HEK293T (cell line): ENCODE results near the gene DNAH1.

Experiments used
- ARNT ChIP-seq: fragments of 450-650 bp; IDR thresholded peaks from 2 replicates; pipeline ENCODE4 v1.6.1; 2017; ENCODE audit warnings: mild to moderate bottlenecking
- BHLHE40 ChIP-seq: fragments of 450-650 bp; IDR thresholded peaks from 2 replicates; pipeline ENCODE4 v1.6.1; 2016; ENCODE audit warnings: mild to moderate bottlenecking, moderate library complexity, borderline replicate concordance
- ELF4 ChIP-seq: fragments of 450-650 bp; IDR thresholded peaks from 2 replicates; pipeline ENCODE4 v1.6.1; 2017; ENCODE audit warnings: antibody characterized with exemption
- FOXK2 ChIP-seq: fragments of 450-650 bp; IDR thresholded peaks from 2 replicates; pipeline ENCODE4 v1.6.1; 2016; ENCODE audit warnings: mild to moderate bottlenecking
- FOXM1 ChIP-seq: fragments of 450-650 bp; IDR thresholded peaks from 2 replicates; pipeline ENCODE4 v1.6.1; 2017; ENCODE audit warnings: mild to moderate bottlenecking, borderline replicate concordance
- HDGF ChIP-seq: fragments of 450-650 bp; IDR thresholded peaks from 2 replicates; pipeline ENCODE4 v1.6.1; 2017; ENCODE audit warnings: antibody characterized with exemption, borderline replicate concordance
- NFRKB ChIP-seq: fragments of 450-650 bp; IDR thresholded peaks from 2 replicates; pipeline ENCODE4 v1.6.1; 2016; ENCODE audit warnings: mild to moderate bottlenecking, moderate library complexity
- PKNOX1 ChIP-seq: fragments of 450-650 bp; IDR thresholded peaks from 2 replicates; pipeline ENCODE4 v1.6.1; 2016
- SUZ12 ChIP-seq: fragments of 450-650 bp; IDR thresholded peaks from 2 replicates; pipeline ENCODE4 v1.6.1; 2016; ENCODE audit warnings: mild to moderate bottlenecking

- TF ChIP-seq HDGF, result no peak
- no peak for TF ChIP-seq PKNOX1
- no peak for TF ChIP-seq ARNT
- TF ChIP-seq FOXK2, result no peak
- TF ChIP-seq SUZ12, result no peak
- TF ChIP-seq FOXM1, result no peak
- no peak for TF ChIP-seq ELF4
- TF ChIP-seq BHLHE40, result no peak
- TF ChIP-seq NFRKB, result no peak
These were observed 48.4 kb downstream of the DNAH1 start for GRCh38 chr3:52364322-52365035.
